ENCODE measurements around the gene DIAPH2.

The DIAPH2 gene

GRCh38 chrX:97609357-97609756 lies 924.7 kb downstream of the DIAPH2 start:
- DNase-seq, result no peak

DNA sequence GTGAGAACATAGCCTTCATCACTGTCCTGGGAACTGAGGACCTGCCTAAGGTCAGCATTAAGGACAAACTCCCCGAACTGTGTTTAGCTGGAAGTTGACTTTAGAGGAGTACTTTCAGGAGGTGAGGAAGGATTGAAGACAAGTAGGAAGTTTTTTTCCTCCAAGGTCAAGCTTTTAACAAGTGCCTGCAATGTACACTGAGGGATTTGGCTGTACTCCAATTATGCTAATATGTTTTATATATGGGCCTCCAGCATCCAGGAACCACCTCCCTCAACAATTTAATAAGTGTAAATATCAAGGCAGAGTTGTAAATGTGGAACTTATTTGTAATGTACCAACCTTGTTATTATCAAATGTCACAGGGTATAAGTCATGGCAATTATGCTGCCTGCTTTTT lies 925.3 kb downstream of the DIAPH2 start:
- DNase-seq, result no peak

- no peak for DNase-seq
Measured at GRCh38 chrX:97616883-97617530, 932.4 kb downstream of the DIAPH2 start.

- DNase-seq, result no peak
Measured at GRCh38 chrX:97619499-97619898, 934.9 kb downstream of the DIAPH2 start.

DNA sequence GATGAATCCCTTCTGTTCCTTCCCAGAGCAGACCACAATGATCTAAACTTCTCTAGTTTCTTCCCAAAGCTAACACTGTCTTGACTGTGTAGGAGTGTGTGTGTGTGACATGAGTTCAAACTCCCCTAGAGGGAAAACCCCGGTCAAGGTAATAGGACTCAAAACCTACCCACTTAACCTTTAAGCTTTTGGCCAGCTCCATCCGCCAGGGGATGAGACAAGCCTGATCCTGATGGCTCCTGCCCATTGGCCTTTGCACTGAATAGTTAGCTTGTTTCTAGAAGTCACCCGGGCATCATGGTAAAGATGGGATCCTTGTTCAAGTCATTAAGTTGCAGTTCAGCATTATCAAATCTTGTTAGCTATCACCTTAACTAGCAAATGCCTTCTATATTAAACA lies 937.5 kb downstream of the DIAPH2 start:
- DNase-seq, result no peak

DNA sequence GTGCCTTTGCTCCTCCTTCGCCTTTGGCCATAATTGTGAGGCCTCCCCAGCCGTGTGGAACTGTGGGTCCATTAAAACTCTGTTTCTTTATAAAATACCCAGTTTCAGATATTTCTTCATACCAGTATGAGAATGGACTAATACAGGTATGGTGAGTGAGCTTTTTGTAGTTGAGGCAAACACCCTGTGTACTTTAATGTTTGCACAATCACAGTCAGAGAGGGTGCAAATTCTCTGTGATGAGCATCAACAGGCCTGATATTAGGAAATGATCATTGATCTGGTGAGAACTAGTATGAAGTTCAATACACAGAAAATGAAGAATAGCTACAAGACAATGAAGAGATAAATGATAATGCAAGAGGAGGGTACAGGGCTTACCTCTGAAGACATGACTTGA lies 943.7 kb downstream of the DIAPH2 start:
- no peak for DNase-seq

DNA sequence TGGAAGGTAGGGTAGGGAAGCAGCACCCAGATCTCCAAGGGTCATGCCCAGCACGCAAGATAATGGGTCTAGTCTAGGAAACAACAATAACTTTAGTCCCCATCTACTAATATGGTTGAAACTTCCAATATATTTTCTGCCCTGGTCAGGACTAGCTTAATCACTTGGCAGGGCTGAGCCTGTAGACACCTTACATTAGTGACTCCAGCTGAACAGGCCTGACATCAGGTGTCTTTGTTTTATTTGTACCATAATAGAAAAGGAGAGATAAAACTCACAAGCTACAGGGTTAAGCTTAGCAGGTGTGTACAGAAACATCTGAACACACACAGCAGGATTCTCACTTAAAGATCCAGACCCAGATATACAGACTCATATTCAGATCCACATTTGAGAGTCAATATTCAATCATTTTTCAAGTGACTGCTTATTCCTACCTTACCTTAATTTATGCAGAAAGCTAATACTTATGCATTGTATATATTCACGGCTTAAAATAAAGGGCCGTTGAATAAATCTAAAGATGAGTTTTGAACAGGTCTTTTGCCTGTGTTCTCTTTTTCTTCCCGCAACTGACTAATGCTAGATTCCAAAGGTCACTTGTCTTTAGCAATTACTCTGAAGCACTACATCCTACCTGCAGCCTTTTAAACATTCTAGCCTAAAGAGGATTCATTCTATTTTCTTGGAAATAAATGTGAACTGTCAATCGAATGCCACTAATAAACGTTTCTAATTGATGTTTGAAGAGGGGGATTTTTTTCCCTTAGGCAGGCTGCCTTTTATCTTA lies 944.4 kb downstream of the DIAPH2 start:
- no peak for DNase-seq

- no peak for DNase-seq
Measured at GRCh38 chrX:97629597-97629985, 944.9 kb downstream of the DIAPH2 start.

DNA sequence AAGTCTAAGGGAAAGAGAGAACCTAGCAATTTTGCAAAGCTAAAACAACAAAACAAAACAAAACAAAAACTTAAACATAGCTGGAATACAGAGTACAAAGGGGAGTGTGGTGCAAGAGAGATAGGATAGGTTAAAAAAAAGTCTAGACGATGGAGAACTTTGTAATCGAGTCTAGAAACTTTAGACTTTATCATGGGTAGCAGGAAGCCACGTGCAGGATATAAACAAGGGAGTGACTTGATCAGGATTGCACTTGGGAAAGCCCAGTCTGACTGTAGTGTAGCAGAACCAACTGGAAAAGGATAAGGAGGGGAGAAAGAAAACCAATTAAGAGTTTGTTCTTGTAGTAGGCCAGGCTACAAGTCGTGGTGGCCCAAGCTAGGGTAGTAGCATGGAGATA lies 949.2 kb downstream of the DIAPH2 start:
- DNase-seq, result no peak

- DNase-seq, result no peak
Measured at GRCh38 chrX:97636473-97637140, 952.0 kb downstream of the DIAPH2 start.

- DNase-seq, result peak in 1 of 2 experiments; percentile 5
Measured at GRCh38 chrX:97637289-97637688, 952.6 kb downstream of the DIAPH2 start.

GRCh38 chrX:97638621-97639020 lies 954.0 kb downstream of the DIAPH2 start:
- DNase-seq, result no peak

- DNase-seq, result no peak
Measured at GRCh38 chrX:97639526-97639925, 954.9 kb downstream of the DIAPH2 start.

Measured in NCI-H446 (cell line).